ENCODE data around the gene NPNT.

NPNT gene

DNA sequence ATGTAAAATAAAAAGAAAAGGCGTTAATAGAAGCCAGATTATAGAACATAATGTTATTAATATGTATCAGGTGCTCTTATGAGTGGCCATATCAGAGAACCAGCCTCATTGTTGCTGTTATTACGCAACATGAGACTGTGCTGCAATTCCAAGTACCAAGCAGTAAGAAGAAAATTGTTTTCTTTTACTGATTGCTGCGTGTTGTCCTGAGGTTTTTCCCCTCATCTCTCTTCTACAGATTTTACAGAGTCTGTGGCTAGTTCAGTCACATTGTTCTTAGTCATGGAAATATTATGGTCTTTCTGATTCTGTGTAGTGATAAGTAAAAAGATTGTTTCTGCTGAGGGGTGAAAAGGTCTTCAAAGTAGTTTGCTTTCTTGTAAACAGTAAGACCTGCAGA lies 55.9 kb downstream of the NPNT start:
- H3K27me3 ChIP-seq (ENCODE audit: control insufficient read depth, insufficient read depth, low read length) = no peaks in the 10 kb centered on the region
- no peaks in the 10 kb centered on the region for H3K9me3 ChIP-seq (ENCODE audit: control insufficient read depth, low read length)
- H3K4me2 ChIP-seq (ENCODE audit: low read length) = no peak overlapping the region
- no peaks in the 10 kb centered on the region for H3K36me3 ChIP-seq (ENCODE audit: control insufficient read depth, insufficient read depth, low read length)
- TF ChIP-seq, protein P1, sequence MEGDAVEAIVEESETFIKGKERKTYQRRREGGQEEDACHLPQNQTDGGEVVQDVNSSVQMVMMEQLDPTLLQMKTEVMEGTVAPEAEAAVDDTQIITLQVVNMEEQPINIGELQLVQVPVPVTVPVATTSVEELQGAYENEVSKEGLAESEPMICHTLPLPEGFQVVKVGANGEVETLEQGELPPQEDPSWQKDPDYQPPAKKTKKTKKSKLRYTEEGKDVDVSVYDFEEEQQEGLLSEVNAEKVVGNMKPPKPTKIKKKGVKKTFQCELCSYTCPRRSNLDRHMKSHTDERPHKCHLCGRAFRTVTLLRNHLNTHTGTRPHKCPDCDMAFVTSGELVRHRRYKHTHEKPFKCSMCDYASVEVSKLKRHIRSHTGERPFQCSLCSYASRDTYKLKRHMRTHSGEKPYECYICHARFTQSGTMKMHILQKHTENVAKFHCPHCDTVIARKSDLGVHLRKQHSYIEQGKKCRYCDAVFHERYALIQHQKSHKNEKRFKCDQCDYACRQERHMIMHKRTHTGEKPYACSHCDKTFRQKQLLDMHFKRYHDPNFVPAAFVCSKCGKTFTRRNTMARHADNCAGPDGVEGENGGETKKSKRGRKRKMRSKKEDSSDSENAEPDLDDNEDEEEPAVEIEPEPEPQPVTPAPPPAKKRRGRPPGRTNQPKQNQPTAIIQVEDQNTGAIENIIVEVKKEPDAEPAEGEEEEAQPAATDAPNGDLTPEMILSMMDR (IDR thresholded peaks at IDR 0.05) = no peak
- no peak overlapping the region for H3K9ac ChIP-seq
- no peaks in the 10 kb centered on the region for H3K79me2 ChIP-seq
- no peak overlapping the region for H3K4me3 ChIP-seq (ENCODE audit: low read depth, low read length)
- no peaks in the 10 kb centered on the region for H3K4me1 ChIP-seq
- no peak overlapping the region for H2AFZ ChIP-seq
- no peak overlapping the region for H3K27ac ChIP-seq

DNA sequence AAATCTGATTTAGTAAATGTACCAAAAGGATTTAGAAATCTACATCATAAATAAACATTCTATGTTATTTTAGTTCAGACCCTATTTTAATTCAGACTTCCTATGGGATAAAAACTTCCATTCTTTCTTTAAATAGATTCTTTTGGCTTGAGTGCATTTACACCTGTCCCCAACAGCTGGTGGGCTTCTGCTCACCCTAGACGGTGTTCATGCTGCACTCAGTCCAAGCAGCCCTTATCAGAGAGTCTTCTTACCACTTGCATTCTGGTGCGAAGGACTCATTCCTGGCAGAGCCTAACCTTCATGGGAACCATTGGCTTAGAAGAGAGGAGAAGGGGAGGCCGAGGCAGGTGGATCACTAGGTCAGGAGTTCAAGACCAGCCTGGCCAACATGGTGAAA lies 57.3 kb downstream of the NPNT start:
- Histone ChIP-seq H3K9ac (no peak overlapping the region), H3K4me3 (ENCODE audit: low read depth, low read length) (no peak overlapping the region), H3K27ac (no peak overlapping the region), H3K36me3 (ENCODE audit: control insufficient read depth, insufficient read depth, low read length) (no peaks in the 10 kb centered on the region), H3K4me2 (ENCODE audit: low read length) (no peak overlapping the region), H3K9me3 (ENCODE audit: control insufficient read depth, low read length) (no peaks in the 10 kb centered on the region), H3K27me3 (ENCODE audit: control insufficient read depth, insufficient read depth, low read length) (no peaks in the 10 kb centered on the region), H3K4me1 (no peaks in the 10 kb centered on the region), H3K79me2 (no peaks in the 10 kb centered on the region), H2AFZ (no peak overlapping the region)
- TF ChIP-seq, protein P1 (IDR thresholded peaks at IDR 0.05) = no peak

DNA sequence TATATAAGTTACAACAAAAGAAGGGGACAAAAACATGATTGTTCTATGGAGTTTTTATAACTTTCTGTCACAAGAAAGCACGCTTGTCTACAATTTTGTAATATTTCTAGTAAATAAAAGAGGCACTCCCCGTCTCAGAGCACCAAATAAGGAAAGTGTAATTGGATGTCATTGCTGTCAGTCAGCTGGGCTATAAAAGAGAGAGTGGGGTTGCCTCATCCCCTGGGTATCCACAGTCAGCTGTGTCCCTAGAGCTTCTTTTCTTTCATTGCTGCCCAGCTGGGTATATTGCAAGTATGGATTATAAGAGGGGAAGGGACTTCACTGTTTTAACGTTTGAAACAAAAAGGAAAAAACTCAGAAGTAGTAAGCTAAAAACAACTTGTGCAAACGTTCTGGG lies 61.3 kb downstream of the NPNT start:
- Histone ChIP-seq H3K27me3 (ENCODE audit: control insufficient read depth, insufficient read depth, low read length) (no peaks in the 10 kb centered on the region), H2AFZ (no peak overlapping the region), H3K4me1 (no peaks in the 10 kb centered on the region), H3K4me2 (ENCODE audit: low read length) (no peak overlapping the region), H3K4me3 (ENCODE audit: low read depth, low read length) (no peak overlapping the region), H3K9me3 (ENCODE audit: control insufficient read depth, low read length) (no peaks in the 10 kb centered on the region), H3K79me2 (no peaks in the 10 kb centered on the region), H3K9ac (no peak overlapping the region), H3K36me3 (ENCODE audit: control insufficient read depth, insufficient read depth, low read length) (no peaks in the 10 kb centered on the region), H3K27ac (no peak overlapping the region)
- TF ChIP-seq, protein P1 (IDR thresholded peaks at IDR 0.05) = no peak

DNA sequence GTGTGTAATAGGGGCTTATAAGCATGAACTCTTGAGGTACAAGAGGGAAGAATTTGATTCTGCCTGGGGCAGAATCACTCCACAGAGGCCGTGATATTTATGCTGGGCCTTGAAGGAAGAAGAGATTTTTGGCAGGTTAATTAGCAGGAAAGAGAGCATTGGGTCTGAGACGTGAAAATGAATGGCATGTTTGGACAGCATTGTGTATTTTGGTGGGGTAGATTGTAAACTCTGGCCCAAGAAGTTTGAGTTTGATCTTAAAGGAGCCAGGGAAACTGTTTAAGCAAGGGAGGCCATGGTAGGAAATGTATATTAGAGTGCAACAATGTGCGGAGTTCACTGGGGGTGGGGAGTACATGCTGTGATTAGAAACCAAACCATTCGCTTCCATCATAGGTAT lies 62.4 kb downstream of the NPNT start:
- Histone ChIP-seq H3K4me1 (no peaks in the 10 kb centered on the region), H3K4me3 (ENCODE audit: low read depth, low read length) (no peak overlapping the region), H3K9me3 (ENCODE audit: control insufficient read depth, low read length) (no peaks in the 10 kb centered on the region), H3K9ac (no peak overlapping the region), H3K36me3 (ENCODE audit: control insufficient read depth, insufficient read depth, low read length) (no peaks in the 10 kb centered on the region), H3K4me2 (ENCODE audit: low read length) (no peak overlapping the region), H3K27me3 (ENCODE audit: control insufficient read depth, insufficient read depth, low read length) (no peaks in the 10 kb centered on the region), H2AFZ (no peak overlapping the region), H3K27ac (no peak overlapping the region), H3K79me2 (no peaks in the 10 kb centered on the region)
- TF ChIP-seq, protein P1 (IDR thresholded peaks at IDR 0.05) = no peak

DNA sequence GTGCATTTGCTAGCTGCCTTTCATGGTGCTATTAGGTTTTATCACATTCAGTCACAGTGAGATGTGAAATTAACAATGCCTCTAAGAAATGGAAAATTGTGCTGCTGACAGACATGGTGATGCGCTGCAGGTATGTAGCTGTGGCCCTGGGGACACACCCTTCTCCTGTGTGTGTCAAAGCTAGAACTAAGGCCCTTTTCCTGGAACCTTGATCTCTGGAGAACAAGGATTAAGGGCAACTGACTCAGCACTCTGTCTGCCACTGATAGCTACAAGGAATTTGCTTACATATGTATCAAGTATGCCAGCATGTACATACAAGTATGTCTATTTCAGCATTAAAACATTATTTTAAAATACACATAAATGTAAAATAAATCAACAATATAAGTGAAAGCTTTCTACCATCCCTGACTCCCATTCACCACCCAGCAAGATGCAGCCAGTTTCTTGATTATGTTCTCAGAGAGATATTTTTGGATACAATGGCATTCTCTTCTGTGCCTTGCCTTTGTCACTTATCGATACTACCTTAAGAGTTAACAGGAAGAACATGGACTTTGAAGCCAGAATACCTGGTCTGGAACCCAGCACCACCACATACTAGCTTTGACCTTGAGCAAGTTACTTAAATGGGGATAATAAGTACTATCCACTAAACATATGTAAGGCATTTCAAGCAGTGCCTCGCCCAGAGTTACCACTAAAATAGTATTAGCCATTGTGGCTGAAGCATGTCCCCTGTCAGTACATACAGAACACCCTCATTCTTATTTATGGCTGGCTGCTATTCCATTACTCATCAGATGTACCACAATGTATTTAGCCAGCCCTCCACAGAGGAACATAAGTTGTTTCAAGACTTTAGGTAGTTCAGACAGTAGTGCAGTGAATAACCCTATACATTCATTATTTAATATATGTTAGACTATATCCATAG lies 68.5 kb downstream of the NPNT start:
- Histone ChIP-seq H3K79me2 (no peaks in the 10 kb centered on the region), H3K4me1 (no peaks in the 10 kb centered on the region), H2AFZ (no peak overlapping the region), H3K4me3 (ENCODE audit: low read depth, low read length) (no peak overlapping the region), H3K4me2 (ENCODE audit: low read length) (no peak overlapping the region), H3K36me3 (ENCODE audit: control insufficient read depth, insufficient read depth, low read length) (no peaks in the 10 kb centered on the region), H3K9ac (no peak overlapping the region), H3K27ac (no peak overlapping the region), H3K27me3 (ENCODE audit: control insufficient read depth, insufficient read depth, low read length) (no peaks in the 10 kb centered on the region), H3K9me3 (ENCODE audit: control insufficient read depth, low read length) (no peaks in the 10 kb centered on the region)
- TF ChIP-seq, protein P1 (IDR thresholded peaks at IDR 0.05) = no peak
